Activated T-cell treated with anti-CD3 and anti-CD28 coated beads, Interleukin-2, amount 50 U/mL, for 24 hours (primary cell): ENCODE measurements around the gene GDI1.

Experiments
- DNase-seq: peaks from one replicate; pipeline ENCODE4 v3.0.0-alpha.2; 2020
- H3K27ac Mint-ChIP-seq: 2 replicates; pipeline ENCODE4 v1.8.0; 2020; ENCODE audit warnings: mild to moderate bottlenecking, mixed read lengths
- H3K27me3 Mint-ChIP-seq: 2 replicates; pipeline ENCODE4 v1.8.0; 2020; ENCODE audit warnings: mixed read lengths
- H3K36me3 Mint-ChIP-seq: 2 replicates; pipeline ENCODE4 v1.8.0; 2020; ENCODE audit warnings: low read depth, mixed read lengths
- H3K4me1 Mint-ChIP-seq: 2 replicates; pipeline ENCODE4 v1.8.0; 2020; ENCODE audit warnings: low read depth, mixed read lengths
- H3K4me3 Mint-ChIP-seq: 2 replicates; pipeline ENCODE4 v1.8.0; 2020; ENCODE audit warnings: mild to moderate bottlenecking, moderate library complexity, mixed read lengths
- H3K9me3 Mint-ChIP-seq: 2 replicates; pipeline ENCODE4 v1.8.0; 2020; ENCODE audit warnings: mixed read lengths

GDI1 gene

DNA sequence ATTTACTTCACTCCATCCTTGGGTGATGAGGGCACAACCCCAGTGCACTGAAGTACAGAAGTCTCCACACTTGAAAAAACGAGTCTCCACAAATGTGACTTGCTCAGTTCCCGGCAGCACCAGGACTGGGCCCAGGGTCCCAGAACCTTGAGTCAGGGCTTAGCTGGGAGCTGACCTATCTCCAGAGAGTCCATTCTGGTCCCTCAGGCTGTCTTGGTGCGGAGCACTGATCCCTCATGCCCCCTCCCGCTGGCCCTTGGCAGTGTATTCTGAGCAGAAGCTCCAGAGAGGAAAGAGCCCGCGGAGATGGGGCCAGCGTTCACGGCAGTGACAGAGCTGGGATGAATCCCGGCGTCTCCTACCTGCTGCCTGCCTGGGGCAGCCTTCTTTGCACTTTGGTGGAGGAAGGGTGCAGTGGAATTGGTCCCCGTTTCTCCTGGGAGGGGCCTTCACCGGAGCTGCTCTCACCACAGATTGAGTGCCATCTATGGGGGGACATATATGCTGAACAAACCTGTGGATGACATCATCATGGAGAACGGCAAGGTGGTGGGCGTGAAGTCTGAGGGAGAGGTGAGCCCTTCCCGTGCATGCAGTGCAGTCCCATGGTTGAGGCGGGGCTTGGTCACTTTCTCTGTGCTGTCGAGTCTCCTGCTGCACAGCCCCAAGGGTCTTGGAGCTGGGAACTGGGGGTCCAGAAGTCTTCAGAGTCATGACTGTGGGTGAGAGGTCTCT, 3.8 kb downstream of the GDI1 start:
- no peak overlapping the region for H3K4me3 Mint-ChIP-seq
- peak overlapping the region; percentile 40 for H3K27ac Mint-ChIP-seq
- H3K27me3 Mint-ChIP-seq = peaks cover 3% of the 10 kb centered on the region
- no peaks in the 10 kb centered on the region for H3K9me3 Mint-ChIP-seq
- peaks cover 60% of the 10 kb centered on the region for H3K36me3 Mint-ChIP-seq
- DNase-seq = no peak
- peaks cover 33% of the 10 kb centered on the region for H3K4me1 Mint-ChIP-seq

DNA sequence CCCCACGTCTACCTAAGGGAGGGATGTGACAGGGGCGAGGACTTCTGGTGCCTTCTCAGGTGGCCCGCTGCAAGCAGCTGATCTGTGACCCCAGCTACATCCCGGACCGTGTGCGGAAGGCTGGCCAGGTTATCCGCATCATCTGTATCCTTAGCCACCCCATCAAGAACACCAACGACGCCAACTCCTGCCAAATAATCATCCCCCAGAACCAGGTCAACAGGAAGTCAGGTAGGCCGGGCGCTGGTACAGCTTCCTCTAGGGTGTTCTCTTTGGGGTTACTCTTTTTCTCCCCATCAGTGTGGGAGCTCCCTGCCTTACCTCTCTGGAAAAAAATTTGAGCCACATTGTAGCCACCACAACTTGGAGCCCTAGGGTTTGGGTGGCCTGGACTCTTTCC, 4.6 kb downstream of the GDI1 start:
- Mint-ChIP-seq H3K4me1 (peaks cover 31% of the 10 kb centered on the region), H3K9me3 (no peaks in the 10 kb centered on the region), H3K4me3 (no peak overlapping the region), H3K36me3 (peaks cover 60% of the 10 kb centered on the region), H3K27ac (no peak overlapping the region), H3K27me3 (peaks cover 3% of the 10 kb centered on the region)
- no peak for DNase-seq

DNA sequence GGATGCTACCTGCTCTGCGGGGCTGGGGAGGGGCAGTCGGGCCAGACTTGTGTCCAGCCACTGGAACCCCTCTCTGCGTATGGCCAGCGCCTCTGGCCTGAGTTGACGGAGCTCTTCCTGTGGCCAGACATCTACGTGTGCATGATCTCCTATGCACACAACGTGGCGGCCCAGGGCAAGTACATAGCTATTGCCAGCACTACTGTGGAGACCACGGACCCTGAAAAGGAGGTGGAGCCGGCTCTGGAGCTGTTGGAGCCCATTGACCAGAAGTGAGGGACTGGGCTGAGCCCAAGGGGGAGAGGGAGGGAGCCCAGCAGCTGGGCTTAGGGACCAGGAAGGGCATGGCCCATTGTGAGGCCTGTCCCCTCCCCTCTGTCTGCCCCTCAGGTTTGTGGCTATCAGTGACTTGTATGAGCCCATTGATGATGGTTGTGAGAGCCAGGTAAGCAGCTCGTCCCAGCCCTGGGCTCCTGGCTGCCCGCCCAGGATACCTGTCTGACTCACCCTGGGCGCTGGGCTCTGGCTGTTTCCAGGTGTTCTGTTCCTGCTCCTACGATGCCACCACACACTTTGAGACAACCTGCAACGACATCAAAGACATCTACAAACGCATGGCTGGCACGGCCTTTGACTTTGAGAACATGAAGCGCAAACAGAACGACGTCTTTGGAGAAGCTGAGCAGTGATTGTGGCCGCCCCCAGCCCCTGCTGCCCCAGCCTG, 5.2 kb downstream of the GDI1 start:
- no peak overlapping the region for H3K27ac Mint-ChIP-seq
- H3K36me3 Mint-ChIP-seq = peaks cover 65% of the 10 kb centered on the region
- no peak for DNase-seq
- H3K4me1 Mint-ChIP-seq = peaks cover 31% of the 10 kb centered on the region
- H3K27me3 Mint-ChIP-seq = peaks cover 3% of the 10 kb centered on the region
- H3K4me3 Mint-ChIP-seq = no peak overlapping the region
- H3K9me3 Mint-ChIP-seq = no peaks in the 10 kb centered on the region

- peak overlapping the region; percentile 63 for H3K27ac Mint-ChIP-seq
Observed at GRCh38 chrX:154443479-154443910, 6.5 kb downstream of the GDI1 start.

GRCh38 chrX:154443992-154444754, 7.2 kb downstream of the GDI1 start, which contains the start of gene FAM50A:
FAM50A (plus strand) TSS chrX:154444141; CDS start chrX:154444236, 95 bp downstream.
- H3K4me3 Mint-ChIP-seq = peak within 1 kb of the TSS; percentile 72
- H3K36me3 Mint-ChIP-seq = peaks cover 62% of the 10 kb centered on the region
- H3K9me3 Mint-ChIP-seq = no peaks in the 10 kb centered on the region
- H3K27me3 Mint-ChIP-seq = peaks cover 6% of the 10 kb centered on the region
- peak; percentile 82 for DNase-seq
- H3K4me1 Mint-ChIP-seq = peaks cover 23% of the 10 kb centered on the region
- H3K27ac Mint-ChIP-seq = peak within 1 kb of the TSS; percentile 63

More at GRCh38 chrX:154443479-154443910, 6.5 kb downstream of the GDI1 start:
- H3K4me3 Mint-ChIP-seq = peak overlapping the region; percentile 67
- peaks cover 26% of the 10 kb centered on the region for H3K4me1 Mint-ChIP-seq
- peaks cover 63% of the 10 kb centered on the region for H3K36me3 Mint-ChIP-seq
- no peak for DNase-seq
- no peaks in the 10 kb centered on the region for H3K9me3 Mint-ChIP-seq
- peaks cover 5% of the 10 kb centered on the region for H3K27me3 Mint-ChIP-seq

- Mint-ChIP-seq H3K4me3 (peak overlapping the region; percentile 72), H3K9me3 (no peaks in the 10 kb centered on the region), H3K27ac (no peak overlapping the region), H3K4me1 (peaks cover 23% of the 10 kb centered on the region), H3K36me3 (peaks cover 60% of the 10 kb centered on the region), H3K27me3 (peaks cover 6% of the 10 kb centered on the region)
- DNase-seq = no peak
Observed at GRCh38 chrX:154444755-154445246, 7.8 kb downstream of the GDI1 start.

- H3K27me3 Mint-ChIP-seq = peaks cover 6% of the 10 kb centered on the region
- no peaks in the 10 kb centered on the region for H3K9me3 Mint-ChIP-seq
- peak overlapping the region; percentile 61 for H3K27ac Mint-ChIP-seq
- DNase-seq = no peak
- peaks cover 20% of the 10 kb centered on the region for H3K4me1 Mint-ChIP-seq
- H3K4me3 Mint-ChIP-seq = peak overlapping the region; percentile 27
- peaks cover 61% of the 10 kb centered on the region for H3K36me3 Mint-ChIP-seq
Observed at GRCh38 chrX:154445776-154446175, 8.8 kb downstream of the GDI1 start.

DNA sequence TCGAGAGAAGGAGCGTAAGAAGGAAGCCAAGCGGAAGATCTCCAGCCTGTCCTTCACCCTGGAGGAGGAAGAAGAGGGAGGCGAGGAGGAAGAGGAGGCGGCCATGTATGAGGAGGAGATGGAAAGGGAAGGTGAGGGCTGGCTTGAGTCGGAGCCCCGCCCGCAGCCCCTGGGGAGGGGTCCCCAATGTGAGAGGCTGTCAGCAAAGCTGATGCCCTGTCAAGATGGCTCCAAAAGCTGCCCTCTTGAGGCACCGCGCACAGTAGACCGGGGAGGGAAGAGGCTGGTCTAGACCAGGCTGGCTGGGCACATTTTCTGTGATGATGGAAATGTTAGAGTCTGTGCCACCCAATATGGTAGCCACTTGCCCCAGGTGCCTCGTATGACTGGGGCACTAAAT, 9.5 kb downstream of the GDI1 start:
- DNase-seq = no peak
- H3K9me3 Mint-ChIP-seq = no peaks in the 10 kb centered on the region
- H3K36me3 Mint-ChIP-seq = peaks cover 59% of the 10 kb centered on the region
- H3K4me3 Mint-ChIP-seq = no peak overlapping the region
- no peak overlapping the region for H3K27ac Mint-ChIP-seq
- peaks cover 6% of the 10 kb centered on the region for H3K27me3 Mint-ChIP-seq
- H3K4me1 Mint-ChIP-seq = peaks cover 16% of the 10 kb centered on the region

GRCh38 chrX:154448484-154448883, 11.5 kb downstream of the GDI1 start:
- H3K27ac Mint-ChIP-seq = no peak overlapping the region
- H3K9me3 Mint-ChIP-seq = no peaks in the 10 kb centered on the region
- H3K4me3 Mint-ChIP-seq = no peak overlapping the region
- H3K27me3 Mint-ChIP-seq = peaks cover 13% of the 10 kb centered on the region
- peaks cover 6% of the 10 kb centered on the region for H3K4me1 Mint-ChIP-seq
- peaks cover 54% of the 10 kb centered on the region for H3K36me3 Mint-ChIP-seq
- DNase-seq = no peak

DNA sequence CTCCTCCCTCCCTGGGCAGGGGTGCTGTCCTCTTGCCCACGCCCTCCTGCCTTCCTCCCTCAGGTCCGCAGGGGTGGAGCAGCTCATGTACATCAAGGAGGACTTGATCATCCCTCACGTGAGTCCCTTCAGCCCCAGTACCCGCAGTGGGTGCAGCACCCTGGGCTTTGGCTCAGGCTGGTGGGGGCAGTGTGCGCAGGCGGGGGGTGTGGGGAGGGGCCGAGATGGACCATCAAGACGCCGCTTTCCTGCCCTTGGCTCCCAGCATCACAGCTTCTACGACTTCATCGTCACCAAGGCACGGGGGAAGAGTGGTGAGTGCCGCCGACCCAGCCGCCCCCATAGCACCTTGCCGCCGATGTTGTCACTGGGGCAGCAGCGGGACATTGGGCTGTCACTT, 12.7 kb downstream of the GDI1 start:
- Mint-ChIP-seq H3K9me3 (no peaks in the 10 kb centered on the region), H3K36me3 (peaks cover 54% of the 10 kb centered on the region), H3K27ac (no peak overlapping the region), H3K27me3 (peaks cover 12% of the 10 kb centered on the region), H3K4me1 (peaks cover 4% of the 10 kb centered on the region), H3K4me3 (no peak overlapping the region)
- no peak for DNase-seq

GRCh38 chrX:154450312-154450711, 13.4 kb downstream of the GDI1 start:
- H3K4me1 Mint-ChIP-seq = peaks cover 4% of the 10 kb centered on the region

GRCh38 chrX:154452823-154453222, 15.9 kb downstream of the GDI1 start:
- DNase-seq = no peak
- H3K4me3 Mint-ChIP-seq = no peak overlapping the region
- H3K9me3 Mint-ChIP-seq = no peaks in the 10 kb centered on the region
- peaks cover 38% of the 10 kb centered on the region for H3K36me3 Mint-ChIP-seq
- peaks cover 5% of the 10 kb centered on the region for H3K4me1 Mint-ChIP-seq
- peaks cover 12% of the 10 kb centered on the region for H3K27me3 Mint-ChIP-seq
- H3K27ac Mint-ChIP-seq = no peak overlapping the region

More at GRCh38 chrX:154450312-154450711, 13.4 kb downstream of the GDI1 start:
- no peak for DNase-seq
- H3K9me3 Mint-ChIP-seq = no peaks in the 10 kb centered on the region
- peaks cover 12% of the 10 kb centered on the region for H3K27me3 Mint-ChIP-seq
- no peak overlapping the region for H3K27ac Mint-ChIP-seq
- H3K4me3 Mint-ChIP-seq = no peak overlapping the region
- peaks cover 54% of the 10 kb centered on the region for H3K36me3 Mint-ChIP-seq

DNA sequence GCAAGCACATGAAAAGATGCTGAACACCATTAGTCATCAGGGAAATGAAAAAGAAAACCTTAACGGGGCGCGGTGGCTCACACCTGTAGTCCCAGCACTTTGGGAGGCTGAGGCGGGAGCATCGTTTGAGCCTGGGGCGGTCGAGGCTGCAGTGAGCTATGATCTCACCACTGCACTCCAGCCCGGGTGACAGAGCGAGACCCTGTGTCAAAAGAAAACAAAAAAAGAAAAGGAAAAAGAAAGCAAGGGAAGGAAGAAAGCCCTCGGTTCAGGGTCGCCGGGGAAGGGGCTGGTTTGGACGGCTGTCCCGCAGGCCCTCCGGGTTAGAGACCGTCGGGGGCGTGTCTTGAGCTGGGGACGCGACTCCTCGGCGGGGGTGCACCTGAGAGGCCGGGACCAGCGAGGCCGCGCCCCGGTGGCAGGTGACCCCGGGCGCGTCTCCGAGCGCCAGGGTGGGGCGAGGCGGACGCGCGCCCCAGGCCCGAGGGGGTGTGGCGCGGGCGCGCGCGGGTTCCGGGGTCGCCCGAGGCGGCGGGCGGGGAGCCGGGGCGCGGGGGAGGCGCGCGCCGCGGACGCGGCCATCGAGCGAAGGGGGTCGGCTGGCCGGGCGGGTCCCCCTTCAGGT, 20.6 kb downstream of the GDI1 start:
- H3K36me3 Mint-ChIP-seq = peaks cover 27% of the 10 kb centered on the region
- H3K4me3 Mint-ChIP-seq = peak overlapping the region; percentile 85
- no peaks in the 10 kb centered on the region for H3K9me3 Mint-ChIP-seq
- H3K4me1 Mint-ChIP-seq = peaks cover 16% of the 10 kb centered on the region
- peaks cover 8% of the 10 kb centered on the region for H3K27me3 Mint-ChIP-seq
- peak overlapping the region; percentile 92 for H3K27ac Mint-ChIP-seq
- DNase-seq = no peak
